Hematopoietic multipotent progenitor cell treated with erythropoietin and hydrocortisone succinate and interleukin-3 and kit ligand, for 4 days (in vitro differentiated cells): Measurements from ENCODE around the gene TBX1.
"Not testable (repeated sequence)": the region's sequence is repeated elsewhere in the genome, so short reads cannot be mapped to it uniquely, and the experiment has no call there.

ENCODE experiments used
- DNase-seq: peaks from one replicate; pipeline ENCODE4 v3.0.0-alpha.2; 2015

TBX1 gene

GRCh38 chr22:19765477-19766239 is 5.1 kb downstream of the TBX1 start:
- DNase-seq: peak; percentile 55

- no peak for DNase-seq
Observed at GRCh38 chr22:19766240-19766510, 5.6 kb downstream of the TBX1 start.

GRCh38 chr22:19766511-19767426 is 6.2 kb downstream of the TBX1 start:
- DNase-seq: peak; percentile 91

GRCh38 chr22:19767427-19768341 is 7.1 kb downstream of the TBX1 start:
- no peak for DNase-seq

- no peak for DNase-seq
Observed at GRCh38 chr22:19769393-19769715, 8.8 kb downstream of the TBX1 start.

GRCh38 chr22:19770349-19771220 is 10.0 kb downstream of the TBX1 start:
- no peak for DNase-seq

- no peak for DNase-seq
Observed at GRCh38 chr22:19772422-19772672, 11.8 kb downstream of the TBX1 start.

- DNase-seq: peak; percentile 86
Observed at GRCh38 chr22:19772673-19773469, 12.3 kb downstream of the TBX1 start.

GRCh38 chr22:19773470-19774040 is 13.0 kb downstream of the TBX1 start:
- DNase-seq: no peak

GRCh38 chr22:19774628-19775027 is 14.1 kb downstream of the TBX1 start:
- no peak for DNase-seq

GRCh38 chr22:19775496-19776325 is 15.1 kb downstream of the TBX1 start:
- DNase-seq: no peak

- peak; percentile 82 for DNase-seq
Observed at GRCh38 chr22:19776433-19777031, 16.0 kb downstream of the TBX1 start.

GRCh38 chr22:19777192-19777591 is 16.6 kb downstream of the TBX1 start:
- DNase-seq: not testable (repeated sequence)

GRCh38 chr22:19779011-19779421 is 18.4 kb downstream of the TBX1 start:
- DNase-seq: no peak

- DNase-seq: no peak
Observed at GRCh38 chr22:19779685-19780268, 19.2 kb downstream of the TBX1 start.

GRCh38 chr22:19782533-19782932 is 22.0 kb downstream of the TBX1 start:
- no peak for DNase-seq

GRCh38 chr22:19783586-19784383 is 23.2 kb downstream of the TBX1 start:
- DNase-seq: no peak

GRCh38 chr22:19784384-19785175 is 24.0 kb downstream of the TBX1 start:
- no peak for DNase-seq
